HG03060 (cell line): ENCODE data around the gene RND2.

Source experiments
- ATAC-seq: cut with Tn5 transposase; IDR thresholded peaks from one replicate; pipeline ENCODE4 v1.9.1; 2021; ENCODE audit warnings: low read depth, moderate number of reproducible peaks; ENCODE audit not compliant: unreplicated experiment

Gene RND2

DNA sequence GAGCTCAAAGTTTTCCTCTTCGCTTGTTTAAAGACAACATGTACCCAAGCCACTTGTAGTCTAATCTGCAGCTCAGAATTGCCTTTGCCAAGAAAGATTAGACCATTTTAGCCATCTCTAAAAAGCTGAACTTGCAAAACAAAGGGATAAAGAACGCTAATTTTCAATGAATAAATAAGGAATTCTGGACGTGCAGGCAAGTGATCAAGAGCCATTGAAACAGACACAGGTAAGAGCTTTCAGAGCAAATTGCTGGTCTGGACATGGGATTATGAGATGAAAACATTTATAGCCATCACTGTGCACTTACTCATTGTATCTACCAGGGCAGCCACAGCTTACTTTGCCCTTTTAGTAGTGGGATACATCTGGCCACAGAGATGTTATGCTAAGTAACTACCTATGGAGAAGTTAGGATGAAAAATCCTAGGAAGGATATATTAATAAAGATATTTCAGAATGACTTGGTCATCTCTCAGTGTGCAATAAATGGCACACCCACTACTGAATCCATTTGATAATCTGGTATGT is 44.4 kb downstream of the RND2 start:
- ATAC-seq = no peak

DNA sequence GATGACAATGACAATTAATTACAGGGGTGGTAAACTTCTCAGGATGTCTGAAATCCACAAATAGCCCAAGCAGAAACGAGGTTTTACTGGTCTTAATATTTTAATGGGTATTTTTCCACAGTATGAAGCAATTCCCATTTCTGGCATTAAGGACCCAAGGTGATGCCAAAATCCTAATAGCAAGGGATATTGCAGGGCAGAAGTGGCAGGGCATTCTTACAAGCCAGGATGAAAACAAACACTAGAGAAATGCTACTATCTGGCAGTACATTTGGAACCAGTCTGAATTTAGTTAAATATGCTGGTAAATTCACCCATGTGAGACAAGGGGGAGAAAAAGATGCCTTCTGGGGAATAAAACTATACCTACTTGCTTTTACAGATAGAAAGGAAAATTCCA is 45.2 kb downstream of the RND2 start:
- no peak for ATAC-seq

DNA sequence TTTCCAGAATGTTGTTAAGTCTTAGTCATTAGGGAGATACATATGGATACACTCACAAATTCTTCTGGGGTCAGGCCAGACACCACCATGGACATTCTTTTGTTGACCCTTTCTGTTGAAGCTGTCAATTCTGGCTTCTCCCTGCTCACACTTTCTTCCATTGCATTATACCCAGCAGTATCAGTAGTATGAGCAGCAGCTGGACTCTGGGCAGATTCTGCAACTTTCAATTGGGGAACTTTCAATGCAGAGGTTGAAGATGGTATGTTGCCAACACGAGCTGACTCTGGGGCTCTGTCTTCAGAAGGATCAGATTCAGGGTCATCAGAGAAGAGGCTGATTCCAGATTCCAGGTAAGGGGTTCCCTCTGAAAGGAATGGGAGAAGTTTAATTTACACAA is 45.8 kb downstream of the RND2 start:
- ATAC-seq = no peak

DNA sequence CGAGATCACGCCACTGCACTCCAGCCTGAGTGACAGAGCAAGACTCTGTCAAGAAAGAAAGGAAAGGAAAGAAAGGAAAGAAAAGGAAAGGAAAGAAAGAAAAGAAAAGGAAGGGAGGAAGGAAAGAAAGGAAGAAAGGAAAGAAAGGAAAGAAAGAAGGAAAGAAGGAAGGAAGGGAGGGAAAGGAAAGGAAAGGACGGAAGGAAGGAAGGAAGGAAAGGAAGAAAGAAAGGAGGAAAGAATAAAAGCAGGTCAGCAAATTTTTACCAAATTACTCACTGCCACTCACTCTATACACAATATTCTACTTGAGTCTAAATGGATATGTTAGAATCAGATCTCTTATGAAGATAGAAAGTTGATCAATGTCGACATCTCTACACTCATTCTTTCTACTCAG is 49.8 kb downstream of the RND2 start:
- ATAC-seq = no peak

DNA sequence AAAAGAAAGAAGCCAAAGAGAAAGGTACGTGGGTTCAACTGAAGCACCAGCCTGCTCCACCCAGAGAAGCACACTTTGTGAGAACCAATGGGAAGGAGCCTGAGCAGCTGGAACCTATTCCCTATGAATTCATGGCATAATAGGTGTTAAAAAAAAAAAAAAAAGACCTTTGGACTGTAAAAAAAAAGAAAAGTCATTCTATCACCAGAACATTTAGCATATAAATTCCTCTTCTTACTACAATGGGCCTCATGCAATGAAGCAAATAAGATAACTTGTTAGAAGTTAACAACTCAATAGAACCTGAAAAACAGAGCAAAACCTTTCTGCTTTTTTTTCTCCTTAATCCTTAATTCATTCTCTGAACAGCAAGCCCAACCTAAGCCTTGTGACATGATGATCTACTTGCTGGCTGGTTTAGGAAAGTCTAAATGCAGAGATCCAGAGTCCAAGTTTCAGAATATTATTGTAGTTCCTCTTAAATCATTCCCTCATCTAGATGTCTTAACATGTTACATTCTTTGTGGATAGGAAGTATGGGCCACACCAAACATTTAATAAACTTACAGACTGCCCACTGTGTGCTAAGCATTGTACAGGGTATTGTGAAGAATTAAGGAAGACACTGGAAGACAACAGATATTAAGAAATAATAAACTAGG is 54.7 kb downstream of the RND2 start:
- ATAC-seq = no peak
